Jurkat, Clone E6-1 (cell line): ENCODE measurements around the gene KNSTRN.
A peak's percentile ranks its signal among the peaks of the same experiment; 100 is the strongest.

Experiments used
- DNase-seq: peaks from one replicate; pipeline ENCODE4 v3.0.0-alpha.2; 2011; ENCODE audit warnings: low read depth, low spot score
- H3K4me3 ChIP-seq: 2 replicates; pipeline ENCODE4 v1.5.1; 2011; ENCODE audit warnings: mild to moderate bottlenecking, low read length, control low read depth, moderate library complexity

The KNSTRN gene

GRCh38 chr15:40363611-40364010, 18.9 kb upstream of the KNSTRN start:
- H3K4me3 ChIP-seq = no peak overlapping the region
- DNase-seq = no peak

- DNase-seq = no peak
- no peak overlapping the region for H3K4me3 ChIP-seq
Observed at GRCh38 chr15:40364251-40364650, 18.3 kb upstream of the KNSTRN start.

GRCh38 chr15:40365016-40365415, 17.5 kb upstream of the KNSTRN start:
- H3K4me3 ChIP-seq = no peak overlapping the region
- DNase-seq = no peak

GRCh38 chr15:40365624-40366456, 16.7 kb upstream of the KNSTRN start:
- no peak for DNase-seq
- no peak overlapping the region for H3K4me3 ChIP-seq

- peak overlapping the region; percentile 67 for H3K4me3 ChIP-seq
Observed at GRCh38 chr15:40366457-40367370, 15.8 kb upstream of the KNSTRN start.

GRCh38 chr15:40367371-40367685, 15.2 kb upstream of the KNSTRN start:
- H3K4me3 ChIP-seq = peak overlapping the region; percentile 67
- no peak for DNase-seq

More at GRCh38 chr15:40366457-40367370, 15.8 kb upstream of the KNSTRN start:
- no peak for DNase-seq

- DNase-seq = peak; percentile 87
- peak overlapping the region; percentile 67 for H3K4me3 ChIP-seq
Observed at GRCh38 chr15:40367686-40368611, 14.6 kb upstream of the KNSTRN start.

- DNase-seq = no peak
- H3K4me3 ChIP-seq = no peak overlapping the region
Observed at GRCh38 chr15:40368719-40369473, 13.6 kb upstream of the KNSTRN start.

GRCh38 chr15:40369474-40369869, 13.0 kb upstream of the KNSTRN start:
- no peak for DNase-seq

GRCh38 chr15:40369971-40370370, 12.6 kb upstream of the KNSTRN start:
- DNase-seq = no peak
- no peak overlapping the region for H3K4me3 ChIP-seq

More at GRCh38 chr15:40369474-40369869, 13.0 kb upstream of the KNSTRN start:
- no peak overlapping the region for H3K4me3 ChIP-seq

- no peak overlapping the region for H3K4me3 ChIP-seq
- no peak for DNase-seq
Observed at GRCh38 chr15:40372981-40373380, 9.5 kb upstream of the KNSTRN start.

GRCh38 chr15:40377606-40378005, 4.9 kb upstream of the KNSTRN start:
- H3K4me3 ChIP-seq = no peak overlapping the region
- no peak for DNase-seq

- no peak overlapping the region for H3K4me3 ChIP-seq
Observed at GRCh38 chr15:40379374-40379773, 3.1 kb upstream of the KNSTRN start.

GRCh38 chr15:40379853-40380252, 2.7 kb upstream of the KNSTRN start:
- H3K4me3 ChIP-seq = no peak overlapping the region

More at GRCh38 chr15:40379374-40379773, 3.1 kb upstream of the KNSTRN start:
- no peak for DNase-seq

GRCh38 chr15:40380636-40381035, 1.9 kb upstream of the KNSTRN start:
- no peak overlapping the region for H3K4me3 ChIP-seq

More at GRCh38 chr15:40379853-40380252, 2.7 kb upstream of the KNSTRN start:
- DNase-seq = no peak

GRCh38 chr15:40381818-40382529, 547 bp upstream of the KNSTRN start:
- DNase-seq = no peak
- no peak overlapping the region for H3K4me3 ChIP-seq

More at GRCh38 chr15:40380636-40381035, 1.9 kb upstream of the KNSTRN start:
- no peak for DNase-seq

GRCh38 chr15:40386480-40386879, 4.0 kb downstream of the KNSTRN start:
- DNase-seq = no peak
- no peak overlapping the region for H3K4me3 ChIP-seq
